Measurements from ENCODE around the gene RNASE11. TPM values are rescaled to one million over a fixed set of nuclear protein-coding genes. Genes with fewer than 3 reads are reported as not detected.

Gene RNASE11
- total RNA-seq, 2 donors from 2014 or later: not detected

DNA sequence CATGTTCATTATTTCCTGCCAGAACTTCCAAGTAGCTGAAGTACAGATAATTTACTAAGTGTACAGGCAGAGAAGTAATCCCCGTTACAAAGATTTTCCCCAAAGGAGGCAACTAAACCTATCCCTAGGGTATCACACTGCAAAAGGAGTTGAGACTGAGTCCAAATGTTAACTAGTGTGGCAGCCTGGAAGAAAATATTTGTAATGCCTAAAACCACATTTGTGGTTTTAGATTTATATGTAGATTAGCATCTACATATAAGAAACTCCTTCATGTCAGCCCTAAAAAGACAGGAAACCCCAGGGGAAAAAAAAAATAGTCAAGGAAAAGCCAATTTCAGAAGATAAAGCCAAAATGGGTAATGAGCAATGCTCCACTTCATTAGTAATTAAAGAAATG, 4.8 kb upstream of the RNASE11 start:
- H3K4me1 ChIP-seq (ENCODE audit: control insufficient read depth in 1 of 2, low read depth in 2 of 2): no peaks in the 10 kb centered on the region
- no peaks in the 10 kb centered on the region for H3K9me3 ChIP-seq
- H3K27ac ChIP-seq: no peak overlapping the region
- TF ChIP-seq, protein P1, sequence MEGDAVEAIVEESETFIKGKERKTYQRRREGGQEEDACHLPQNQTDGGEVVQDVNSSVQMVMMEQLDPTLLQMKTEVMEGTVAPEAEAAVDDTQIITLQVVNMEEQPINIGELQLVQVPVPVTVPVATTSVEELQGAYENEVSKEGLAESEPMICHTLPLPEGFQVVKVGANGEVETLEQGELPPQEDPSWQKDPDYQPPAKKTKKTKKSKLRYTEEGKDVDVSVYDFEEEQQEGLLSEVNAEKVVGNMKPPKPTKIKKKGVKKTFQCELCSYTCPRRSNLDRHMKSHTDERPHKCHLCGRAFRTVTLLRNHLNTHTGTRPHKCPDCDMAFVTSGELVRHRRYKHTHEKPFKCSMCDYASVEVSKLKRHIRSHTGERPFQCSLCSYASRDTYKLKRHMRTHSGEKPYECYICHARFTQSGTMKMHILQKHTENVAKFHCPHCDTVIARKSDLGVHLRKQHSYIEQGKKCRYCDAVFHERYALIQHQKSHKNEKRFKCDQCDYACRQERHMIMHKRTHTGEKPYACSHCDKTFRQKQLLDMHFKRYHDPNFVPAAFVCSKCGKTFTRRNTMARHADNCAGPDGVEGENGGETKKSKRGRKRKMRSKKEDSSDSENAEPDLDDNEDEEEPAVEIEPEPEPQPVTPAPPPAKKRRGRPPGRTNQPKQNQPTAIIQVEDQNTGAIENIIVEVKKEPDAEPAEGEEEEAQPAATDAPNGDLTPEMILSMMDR (IDR thresholded peaks at IDR 0.05): no peak
- DNase-seq (ENCODE audit: low spot score) (no peak), ATAC-seq (ENCODE audit: insufficient number of reproducible peaks, low FRiP score, low read depth) (no peak)
- no peaks in the 10 kb centered on the region for H3K27me3 ChIP-seq (replicated peaks; ENCODE audit: insufficient read depth)
- H3K4me3 ChIP-seq: no peak overlapping the region
- H3K36me3 ChIP-seq: no peaks in the 10 kb centered on the region

GRCh38 chr14:20591235-20591634, 3.4 kb upstream of the RNASE11 start, which contains the start of gene RNASE12:
Gene RNASE12 (minus strand): TSS chr14:20591376. CDS start chr14:20590723, 653 bp downstream.
- H3K4me1 ChIP-seq (ENCODE audit: control insufficient read depth in 1 of 2, low read depth in 2 of 2): no peaks in the 10 kb centered on the region
- H3K27ac ChIP-seq: no peak within 1 kb of the TSS
- ATAC-seq (ENCODE audit: insufficient number of reproducible peaks, low FRiP score, low read depth): no peak
- TF ChIP-seq, protein P1 (IDR thresholded peaks at IDR 0.05): no peak
- no peaks in the 10 kb centered on the region for H3K36me3 ChIP-seq
- no peak within 1 kb of the TSS for H3K4me3 ChIP-seq
- DNase-seq (ENCODE audit: low spot score): no peak
- H3K9me3 ChIP-seq: no peaks in the 10 kb centered on the region
- H3K27me3 ChIP-seq (replicated peaks; ENCODE audit: insufficient read depth): no peaks in the 10 kb centered on the region

DNA sequence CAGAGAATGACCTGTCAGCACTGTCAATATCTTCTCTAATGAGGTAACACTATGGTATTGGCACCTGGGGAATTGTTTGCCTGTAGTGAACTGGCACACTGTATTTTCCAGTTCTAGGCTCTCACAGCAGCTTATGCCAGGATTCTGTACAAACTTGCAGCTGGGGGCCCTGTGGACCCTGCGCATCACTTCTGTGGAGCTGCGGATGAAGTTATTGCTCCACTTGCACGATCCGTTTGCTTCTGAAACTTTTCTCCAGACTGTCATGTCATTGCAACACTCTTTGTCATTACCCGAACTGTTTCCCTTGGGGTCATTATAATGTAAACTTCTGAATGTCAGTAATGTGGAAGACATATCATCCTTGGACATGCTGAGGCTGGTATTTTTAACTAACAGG, 3.9 kb downstream of the RNASE11 start:
- no peak for ATAC-seq (ENCODE audit: insufficient number of reproducible peaks, low FRiP score, low read depth)
- Histone ChIP-seq H3K9me3 (no peaks in the 10 kb centered on the region), H3K36me3 (no peaks in the 10 kb centered on the region), H3K27me3 (replicated peaks; ENCODE audit: insufficient read depth) (no peaks in the 10 kb centered on the region), H3K4me3 (no peak overlapping the region), H3K27ac (no peak overlapping the region), H3K4me1 (ENCODE audit: control insufficient read depth in 1 of 2, low read depth in 2 of 2) (no peaks in the 10 kb centered on the region)
- no peak for DNase-seq (ENCODE audit: low spot score)
- TF ChIP-seq, protein P1 (IDR thresholded peaks at IDR 0.05): no peak

DNA sequence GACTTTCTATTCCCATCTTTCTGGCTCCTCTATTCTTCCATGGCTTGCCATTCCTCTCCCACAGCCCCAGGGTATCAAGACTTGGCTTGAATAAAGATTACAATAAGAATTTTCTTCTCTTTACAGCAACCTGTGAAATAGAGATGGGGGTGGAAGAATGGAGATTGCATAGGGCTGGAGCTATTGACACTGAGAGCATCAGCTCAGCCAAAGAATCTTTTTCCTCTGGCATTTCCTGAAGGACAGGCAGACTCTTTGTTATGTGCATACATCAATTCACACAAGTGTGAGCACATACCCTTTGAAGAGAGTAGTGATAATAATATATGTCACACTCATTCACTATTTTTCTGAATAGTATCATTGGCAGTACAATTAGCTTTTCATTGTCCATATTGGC, 4.7 kb downstream of the RNASE11 start:
- no peaks in the 10 kb centered on the region for H3K9me3 ChIP-seq
- TF ChIP-seq, protein P1 (IDR thresholded peaks at IDR 0.05): no peak
- H3K36me3 ChIP-seq: no peaks in the 10 kb centered on the region
- no peak overlapping the region for H3K27ac ChIP-seq
- no peak overlapping the region for H3K4me3 ChIP-seq
- no peak for ATAC-seq (ENCODE audit: insufficient number of reproducible peaks, low FRiP score, low read depth)
- DNase-seq (ENCODE audit: low spot score): no peak
- no peaks in the 10 kb centered on the region for H3K27me3 ChIP-seq (replicated peaks; ENCODE audit: insufficient read depth)
- no peaks in the 10 kb centered on the region for H3K4me1 ChIP-seq (ENCODE audit: control insufficient read depth in 1 of 2, low read depth in 2 of 2)

DNA sequence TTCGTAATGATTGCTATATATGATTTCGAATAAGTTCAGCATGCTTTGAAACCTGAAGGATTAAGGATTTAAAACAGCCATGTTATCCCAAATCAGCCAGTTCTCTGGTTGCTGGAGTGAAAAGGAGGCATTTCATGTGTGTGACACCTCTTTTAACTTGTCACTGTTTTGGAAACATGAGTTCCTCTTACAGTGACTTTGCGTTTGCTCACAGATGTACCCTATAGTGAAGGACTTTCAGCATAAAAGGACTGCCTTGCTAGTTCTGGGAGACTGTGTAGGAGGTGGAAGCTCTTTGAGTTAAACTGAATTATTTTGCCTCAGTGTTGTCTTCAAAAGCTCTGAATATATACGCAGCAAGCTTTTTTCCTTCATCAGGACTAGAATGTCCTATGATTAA, 7.6 kb downstream of the RNASE11 start:
- ATAC-seq (ENCODE audit: insufficient number of reproducible peaks, low FRiP score, low read depth) (no peak), DNase-seq (ENCODE audit: low spot score) (no peak)
- no peak overlapping the region for H3K4me3 ChIP-seq
- TF ChIP-seq, protein P1 (IDR thresholded peaks at IDR 0.05): no peak
- H3K36me3 ChIP-seq: no peaks in the 10 kb centered on the region
- no peaks in the 10 kb centered on the region for H3K9me3 ChIP-seq
- H3K27me3 ChIP-seq (replicated peaks; ENCODE audit: insufficient read depth): no peaks in the 10 kb centered on the region
- H3K4me1 ChIP-seq (ENCODE audit: control insufficient read depth in 1 of 2, low read depth in 2 of 2): no peaks in the 10 kb centered on the region
- no peak overlapping the region for H3K27ac ChIP-seq
